GM13977 (cell line): ENCODE data around the gene CASKIN2.

Experiments
- DNase-seq: peaks from one replicate; pipeline ENCODE4 v3.0.0; 2012; ENCODE audit warnings: low spot score
- CTCF ChIP-seq: IDR thresholded peaks from 2 replicates; pipeline ENCODE4 v1.5.1; 2012; ENCODE audit warnings: mild to moderate bottlenecking, control low read depth; ENCODE audit not compliant: insufficient read depth; ENCODE audit errors: extremely low read depth, missing control alignments
- in situ Hi-C: fragments of 300-500 bp; cut with MboI; formaldehyde crosslinking; loops from one replicate; pipeline ENCODE4 v1.12.0; 2022; ENCODE audit warnings: low sequenced_read_pairs, low pct_unique_long_range_greater_than_20kb, mixed read lengths, inconsistent platforms; ENCODE audit not compliant: unreplicated experiment

The CASKIN2 gene

DNA sequence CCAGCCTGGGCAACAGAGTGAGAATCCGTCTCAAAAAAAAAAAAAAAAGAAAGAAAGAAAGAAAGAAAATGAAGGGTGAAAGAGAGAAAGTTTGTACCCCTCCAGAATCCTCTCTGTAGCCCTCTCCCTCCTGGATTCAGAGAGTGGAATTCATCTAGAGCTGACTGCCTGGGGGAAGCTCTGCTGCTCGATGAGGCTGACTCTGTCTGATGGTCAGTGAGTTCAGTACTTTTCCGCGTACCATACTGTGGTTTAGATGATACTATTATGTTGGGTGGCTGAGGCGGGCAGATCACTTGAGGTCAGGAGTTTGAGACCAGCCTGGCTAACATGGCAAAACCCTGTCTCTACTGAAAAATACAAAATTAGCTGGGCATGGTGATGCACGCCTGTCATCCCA lies 44.1 kb downstream of the CASKIN2 start:
- in situ Hi-C loops, result no loop called here
- no peak for TF ChIP-seq CTCF
- no peak for DNase-seq

- in situ Hi-C loops, result no loop called here
- TF ChIP-seq CTCF, result no peak
- no peak for DNase-seq
Observed at GRCh38 chr17:75468779-75469373, 46.5 kb downstream of the CASKIN2 start.

GRCh38 chr17:75468291-75468754 lies 47.0 kb downstream of the CASKIN2 start:
- no peak for DNase-seq
- TF ChIP-seq CTCF, result no peak
- in situ Hi-C loops, result no loop called here

DNA sequence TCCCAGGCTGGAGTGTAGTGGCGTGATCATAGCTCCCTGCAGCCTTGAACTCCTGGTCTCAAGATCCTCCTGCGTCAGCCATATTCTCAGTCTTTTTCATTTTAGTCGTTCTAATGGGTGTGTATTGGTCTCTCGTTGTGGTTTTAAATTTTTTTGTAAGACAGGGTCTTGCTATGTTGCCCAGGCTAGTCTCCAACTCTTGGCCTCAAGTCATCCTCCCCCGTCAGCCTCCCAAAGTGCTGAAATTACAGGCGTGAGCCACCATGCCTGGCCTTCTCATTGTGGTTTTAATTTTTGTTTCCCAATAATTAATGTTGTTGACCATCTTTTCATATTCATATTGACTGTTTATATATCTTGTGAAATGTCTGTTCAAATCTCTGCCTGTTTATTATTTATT lies 50.3 kb downstream of the CASKIN2 start:
- in situ Hi-C loops, result no loop called here
- TF ChIP-seq CTCF, result no peak
- no peak for DNase-seq

GRCh38 chr17:75463603-75464002 lies 51.7 kb downstream of the CASKIN2 start:
- TF ChIP-seq CTCF, result no peak
- no peak for DNase-seq
- in situ Hi-C loops, result no loop called here

DNA sequence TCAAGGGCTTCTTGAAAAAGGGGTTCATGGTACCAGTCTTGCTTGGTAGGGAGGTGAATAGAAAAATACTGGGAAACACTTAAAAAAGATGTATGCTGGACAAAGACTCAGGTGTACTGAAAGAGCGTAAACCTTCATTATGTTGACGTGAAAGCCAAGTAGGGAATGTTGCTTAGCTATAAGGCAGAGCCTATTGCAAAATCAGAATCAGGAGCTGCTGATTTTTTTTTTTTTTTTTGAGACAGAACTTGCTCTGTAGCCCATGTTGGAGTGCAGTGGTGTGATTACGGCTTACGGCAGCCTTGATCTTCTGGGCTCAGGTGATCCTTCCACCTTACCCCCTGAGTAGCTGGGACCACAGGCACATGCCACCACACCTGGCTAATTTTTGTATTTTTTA lies 55.0 kb downstream of the CASKIN2 start:
- no peak for DNase-seq
- no peak for TF ChIP-seq CTCF
- in situ Hi-C loops, result no loop called here
